Progenitor cell of endocrine pancreas (in vitro differentiated cells): ENCODE measurements around the gene FAH. TPM values are rescaled to one million over a fixed set of nuclear protein-coding genes. Genes with fewer than 3 reads are reported as not detected.

Source experiments
- DNase-seq: peaks from one replicate; pipeline ENCODE4 v3.0.0; 2021; ENCODE audit warnings: low spot score; ENCODE audit not compliant: unreplicated experiment
- H3K27ac Mint-ChIP-seq: 2 replicates; pipeline ENCODE4 v1.8.0; 2021; ENCODE audit warnings: mild to moderate bottlenecking, moderate library complexity, mixed read lengths
- H3K27me3 Mint-ChIP-seq: 2 replicates; pipeline ENCODE4 v1.8.0; 2021; ENCODE audit warnings: mixed read lengths
- H3K36me3 Mint-ChIP-seq: 2 replicates; pipeline ENCODE4 v1.8.0; 2022; ENCODE audit warnings: mixed read lengths; ENCODE audit not compliant: insufficient read depth
- H3K4me1 Mint-ChIP-seq: 2 replicates; pipeline ENCODE4 v1.8.0; 2021; ENCODE audit warnings: low read depth, mixed read lengths
- H3K4me3 Mint-ChIP-seq: 2 replicates; pipeline ENCODE4 v1.8.0; 2021; ENCODE audit warnings: low read depth, mild to moderate bottlenecking, moderate library complexity, mixed read lengths
- H3K9me3 Mint-ChIP-seq: 2 replicates; pipeline ENCODE4 v1.8.0; 2021; ENCODE audit warnings: low read depth, mixed read lengths
- CTCF ChIP-seq: fragments of 200-600 bp; sonication (generic); IDR thresholded peaks from one replicate; pipeline ENCODE4 v1.5.0; 2021; ENCODE audit warnings: antibody characterized with exemption, mild to moderate bottlenecking; ENCODE audit not compliant: unreplicated experiment
- total RNA-seq: library from RNA; stranded (reverse); gene quantifications from 2 replicates; pipeline ENCODE4 v1.2.1, GENCODE V29; 2021

Gene FAH
- total RNA-seq, 1 donor from 2014 or later = 18.4 TPM

- Mint-ChIP-seq H3K9me3 (no peaks in the 10 kb centered on the region), H3K4me3 (no peak overlapping the region), H3K36me3 (peaks cover 7% of the 10 kb centered on the region), H3K27me3 (no peaks in the 10 kb centered on the region), H3K27ac (no peak overlapping the region), H3K4me1 (peaks cover 6% of the 10 kb centered on the region)
- no peak for TF ChIP-seq CTCF
- no peak for DNase-seq
These were observed 7.2 kb downstream of the FAH start for GRCh38 chr15:80159811-80160569.

GRCh38 chr15:80160570-80161156 lies 7.9 kb downstream of the FAH start:
- Mint-ChIP-seq H3K9me3 (no peaks in the 10 kb centered on the region), H3K4me1 (peaks cover 4% of the 10 kb centered on the region), H3K27me3 (no peaks in the 10 kb centered on the region), H3K4me3 (no peak overlapping the region), H3K27ac (no peak overlapping the region), H3K36me3 (peaks cover 7% of the 10 kb centered on the region)
- no peak for DNase-seq
- TF ChIP-seq CTCF = no peak

- DNase-seq = no peak
- Mint-ChIP-seq H3K27ac (no peak overlapping the region), H3K9me3 (no peaks in the 10 kb centered on the region), H3K4me3 (no peak overlapping the region), H3K27me3 (no peaks in the 10 kb centered on the region), H3K4me1 (peaks cover 4% of the 10 kb centered on the region), H3K36me3 (peaks cover 7% of the 10 kb centered on the region)
- no peak for TF ChIP-seq CTCF
These were observed 8.7 kb downstream of the FAH start for GRCh38 chr15:80161468-80162016.

- no peak for TF ChIP-seq CTCF
- peaks cover 4% of the 10 kb centered on the region for H3K4me1 Mint-ChIP-seq
- H3K27me3 Mint-ChIP-seq = no peaks in the 10 kb centered on the region
- H3K27ac Mint-ChIP-seq = no peak overlapping the region
- H3K36me3 Mint-ChIP-seq = peaks cover 7% of the 10 kb centered on the region
- H3K9me3 Mint-ChIP-seq = no peaks in the 10 kb centered on the region
- no peak overlapping the region for H3K4me3 Mint-ChIP-seq
- no peak for DNase-seq
These were observed 9.3 kb downstream of the FAH start for GRCh38 chr15:80162059-80162554.

- Mint-ChIP-seq H3K9me3 (no peaks in the 10 kb centered on the region), H3K27ac (no peak overlapping the region), H3K27me3 (no peaks in the 10 kb centered on the region), H3K36me3 (peaks cover 7% of the 10 kb centered on the region), H3K4me1 (peaks cover 4% of the 10 kb centered on the region), H3K4me3 (no peak overlapping the region)
- TF ChIP-seq CTCF = no peak
- no peak for DNase-seq
These were observed 10.4 kb downstream of the FAH start for GRCh38 chr15:80163217-80163616.
